DND-41 (cell line): Measurements from ENCODE around the gene APOD.

Source experiments
- CTCF ChIP-seq: IDR thresholded peaks from 2 replicates; pipeline ENCODE4 v1.5.1; 2012; ENCODE audit warnings: borderline replicate concordance, low read length, moderate library complexity, mild to moderate bottlenecking; ENCODE audit not compliant: poor library complexity, severe bottlenecking; ENCODE audit errors: extremely low read depth
- EZH2 ChIP-seq: IDR thresholded peaks from 3 replicates; pipeline ENCODE4 v1.6.1; 2012; ENCODE audit warnings: borderline replicate concordance, low read depth, mild to moderate bottlenecking, moderate library complexity, low read length, inconsistent platforms; ENCODE audit not compliant: severe bottlenecking

- no peak for TF ChIP-seq CTCF
- TF ChIP-seq EZH2 = no peak
Observed at GRCh38 chr3:195563317-195563716, 20.4 kb downstream of the APOD start.
